Type B pancreatic cell (in vitro differentiated cells): ENCODE results near the gene FCHSD2. TPM values are rescaled to one million over a fixed set of nuclear protein-coding genes. Genes with fewer than 3 reads are reported as not detected.

Source experiments
- DNase-seq: peaks from one replicate; pipeline ENCODE4 v3.0.0; 2021; ENCODE audit warnings: mixed read lengths; ENCODE audit not compliant: unreplicated experiment; ENCODE audit errors: extremely low spot score
- H3K27ac Mint-ChIP-seq: 2 replicates; pipeline ENCODE4 v1.8.0; 2021; ENCODE audit warnings: mild to moderate bottlenecking, mixed read lengths
- H3K27me3 Mint-ChIP-seq: 2 replicates; pipeline ENCODE4 v1.8.0; 2021; ENCODE audit warnings: mixed read lengths
- H3K36me3 Mint-ChIP-seq: 2 replicates; pipeline ENCODE4 v1.8.0; 2021; ENCODE audit warnings: mixed read lengths
- H3K4me1 Mint-ChIP-seq: one replicate; pipeline ENCODE4 v1.8.0; 2021; ENCODE audit warnings: mixed read lengths; ENCODE audit not compliant: unreplicated experiment
- H3K4me3 Mint-ChIP-seq: 2 replicates; pipeline ENCODE4 v1.8.0; 2021; ENCODE audit warnings: mild to moderate bottlenecking, mixed read lengths
- H3K9me3 Mint-ChIP-seq: 2 replicates; pipeline ENCODE4 v1.8.0; 2021; ENCODE audit warnings: mixed read lengths
- CTCF ChIP-seq: fragments of 200-600 bp; sonication (generic); conservative IDR thresholded peaks from 2 replicates; pipeline ENCODE4 v1.5.0; 2021; ENCODE audit warnings: antibody characterized with exemption, mild to moderate bottlenecking
- total RNA-seq: library from RNA; stranded (reverse); gene quantifications from 2 replicates; pipeline ENCODE4 v1.2.1, GENCODE V29; 2021; ENCODE audit warnings: low replicate concordance

FCHSD2 gene
- total RNA-seq, 1 donor from 2014 or later: 30.8 TPM

GRCh38 chr11:72833811-72834493, 308.2 kb downstream of the FCHSD2 start:
- peaks cover 7% of the 10 kb centered on the region for H3K36me3 Mint-ChIP-seq

GRCh38 chr11:72833083-72833733, 308.9 kb downstream of the FCHSD2 start:
- Mint-ChIP-seq H3K36me3 (peaks cover 3% of the 10 kb centered on the region), H3K4me3 (no peak overlapping the region), H3K9me3 (no peaks in the 10 kb centered on the region), H3K27me3 (no peaks in the 10 kb centered on the region), H3K4me1 (peaks cover 19% of the 10 kb centered on the region), H3K27ac (no peak overlapping the region)
- no peak for DNase-seq
- TF ChIP-seq CTCF: no peak

More at GRCh38 chr11:72833811-72834493, 308.2 kb downstream of the FCHSD2 start:
- Mint-ChIP-seq H3K27ac (no peak overlapping the region), H3K9me3 (no peaks in the 10 kb centered on the region), H3K4me1 (peaks cover 19% of the 10 kb centered on the region), H3K27me3 (no peaks in the 10 kb centered on the region), H3K4me3 (no peak overlapping the region)
- TF ChIP-seq CTCF: no peak
- no peak for DNase-seq

GRCh38 chr11:72832301-72833082, 309.6 kb downstream of the FCHSD2 start:
- Mint-ChIP-seq H3K27ac (peak overlapping the region; percentile 54), H3K4me1 (peaks cover 19% of the 10 kb centered on the region), H3K27me3 (no peaks in the 10 kb centered on the region), H3K4me3 (no peak overlapping the region), H3K9me3 (no peaks in the 10 kb centered on the region), H3K36me3 (peaks cover 3% of the 10 kb centered on the region)
- no peak for TF ChIP-seq CTCF
- no peak for DNase-seq

GRCh38 chr11:72831521-72832300, 310.4 kb downstream of the FCHSD2 start:
- peak; percentile 97 for TF ChIP-seq CTCF
- Mint-ChIP-seq H3K4me3 (no peak overlapping the region), H3K4me1 (peaks cover 19% of the 10 kb centered on the region), H3K27me3 (no peaks in the 10 kb centered on the region), H3K9me3 (no peaks in the 10 kb centered on the region), H3K36me3 (peaks cover 3% of the 10 kb centered on the region), H3K27ac (peak overlapping the region; percentile 54)
- no peak for DNase-seq

GRCh38 chr11:72829884-72830533, 312.1 kb downstream of the FCHSD2 start:
- DNase-seq: no peak
- H3K27me3 Mint-ChIP-seq: no peaks in the 10 kb centered on the region
- no peaks in the 10 kb centered on the region for H3K9me3 Mint-ChIP-seq
- peaks cover 12% of the 10 kb centered on the region for H3K4me1 Mint-ChIP-seq
- peaks cover 3% of the 10 kb centered on the region for H3K36me3 Mint-ChIP-seq
- H3K4me3 Mint-ChIP-seq: no peak overlapping the region
- H3K27ac Mint-ChIP-seq: peak overlapping the region; percentile 73
- TF ChIP-seq CTCF: no peak
